Breast epithelium (tissue), 3 donors: Measurements from ENCODE around the gene CGREF1.

Experiments used
- CTCF ChIP-seq, 3 donors: fragments of 450-650 bp; IDR thresholded peaks; one replicate each; pipeline ENCODE4 v1.5.1; 2016 to 2017; ENCODE audit warnings: antibody characterized with exemption in 3 of 3, mild to moderate bottlenecking in 3 of 3, moderate library complexity in 3 of 3
- POLR2A ChIP-seq: fragments of 450-650 bp; IDR thresholded peaks from one replicate; pipeline ENCODE4 v1.6.1; 2016; ENCODE audit warnings: antibody characterized with exemption, mild to moderate bottlenecking, moderate library complexity

GRCh38 chr2:27083410-27084296 lies 35.3 kb downstream of the CGREF1 start:
- no peak for TF ChIP-seq POLR2A
- TF ChIP-seq CTCF (IDR thresholded peaks at IDR 0.05), result no peak
